HG03103 (cell line): Measurements from ENCODE around the gene KRT71.
"Not testable (repeated sequence)": the region's sequence is repeated elsewhere in the genome, so short reads cannot be mapped to it uniquely, and the experiment has no call there.

ENCODE experiments used
- ATAC-seq: cut with Tn5 transposase; IDR thresholded peaks from one replicate; pipeline ENCODE4 v1.9.1; 2021; ENCODE audit warnings: low read depth; ENCODE audit not compliant: unreplicated experiment

Gene KRT71

GRCh38 chr12:52552681-52553195, at the start of gene KRT71:
Gene KRT71, minus strand, starts transcription at chr12:52553145. Its CDS starts 68 bp downstream, at chr12:52553077.
- ATAC-seq, result no peak

- no peak for ATAC-seq
These were observed 49.6 kb upstream of the KRT71 start for GRCh38 chr12:52602552-52602951.

DNA sequence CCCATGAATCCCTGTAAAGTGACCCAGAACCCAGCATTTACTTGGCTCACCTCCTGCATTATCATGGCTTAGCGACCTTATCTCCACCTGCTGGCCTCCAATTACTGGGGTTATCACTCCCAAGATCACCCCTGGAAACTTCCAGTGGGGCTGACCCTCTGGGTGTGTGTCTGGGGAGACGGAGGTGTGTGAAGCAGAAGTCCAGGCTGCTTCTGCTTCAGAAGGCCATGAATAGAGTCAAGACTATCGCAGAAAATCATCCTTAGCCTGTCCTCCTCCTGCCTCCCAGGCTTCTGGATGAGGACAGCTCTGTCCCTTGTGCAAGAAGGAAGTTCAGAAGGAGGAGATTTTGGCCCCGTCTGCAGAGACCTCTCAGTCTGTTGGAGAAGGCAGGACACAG, 48.7 kb upstream of the KRT71 start:
- no peak for ATAC-seq

DNA sequence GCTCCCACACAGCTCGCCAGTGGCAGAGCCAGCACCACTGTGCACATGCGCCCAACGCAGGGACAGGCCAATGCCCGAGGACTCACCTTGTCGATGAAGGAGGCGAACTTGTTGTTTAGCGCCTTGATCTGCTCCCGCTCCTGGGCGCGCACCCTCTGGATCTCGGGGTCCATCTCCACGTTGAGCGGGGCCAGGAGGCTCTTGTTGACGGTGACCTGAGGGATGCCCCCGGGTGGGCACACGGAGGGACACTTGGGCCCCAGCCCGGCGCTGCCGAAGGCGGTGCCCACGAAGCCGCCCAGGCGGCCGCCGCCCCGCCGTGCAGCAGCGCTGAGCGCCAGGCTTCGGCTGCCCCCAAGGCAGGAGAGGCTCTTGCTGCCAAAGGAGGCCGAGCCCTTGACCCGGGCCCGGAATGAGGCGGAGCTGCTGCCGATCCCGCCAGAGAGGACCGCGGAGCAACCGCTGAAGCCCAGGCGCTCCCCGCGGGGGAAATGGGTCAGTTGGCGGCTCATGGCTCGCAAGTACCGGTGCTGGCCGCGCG, 48.1 kb upstream of the KRT71 start, which contains the start of gene KRT72:
Gene KRT72 (minus strand): TSS at position 523 of the 541 bp plus-strand sequence. CDS start 11 bp downstream, at position 512.
- no peak for ATAC-seq

- no peak for ATAC-seq
These were observed 47.5 kb upstream of the KRT71 start for GRCh38 chr12:52600475-52600874.

DNA sequence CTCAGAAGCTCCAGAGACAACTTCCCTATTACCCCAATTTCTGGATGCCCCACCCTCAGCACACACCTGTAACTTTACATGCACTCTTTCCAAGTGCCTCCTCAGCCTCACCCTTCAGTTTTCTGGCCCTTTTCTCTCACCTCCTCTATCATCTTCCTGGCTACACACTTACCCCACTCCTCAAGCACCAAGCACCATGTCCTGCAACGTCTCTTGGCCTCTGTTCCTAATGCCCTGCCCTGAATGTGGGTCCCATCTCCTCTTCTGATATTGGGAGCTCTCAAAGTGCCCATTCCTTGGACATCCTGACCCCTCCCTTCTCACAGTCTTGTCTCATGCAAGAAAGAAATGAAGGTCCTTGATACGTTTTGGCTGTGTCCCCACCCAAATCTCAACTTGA, 47.1 kb upstream of the KRT71 start:
- no peak for ATAC-seq

DNA sequence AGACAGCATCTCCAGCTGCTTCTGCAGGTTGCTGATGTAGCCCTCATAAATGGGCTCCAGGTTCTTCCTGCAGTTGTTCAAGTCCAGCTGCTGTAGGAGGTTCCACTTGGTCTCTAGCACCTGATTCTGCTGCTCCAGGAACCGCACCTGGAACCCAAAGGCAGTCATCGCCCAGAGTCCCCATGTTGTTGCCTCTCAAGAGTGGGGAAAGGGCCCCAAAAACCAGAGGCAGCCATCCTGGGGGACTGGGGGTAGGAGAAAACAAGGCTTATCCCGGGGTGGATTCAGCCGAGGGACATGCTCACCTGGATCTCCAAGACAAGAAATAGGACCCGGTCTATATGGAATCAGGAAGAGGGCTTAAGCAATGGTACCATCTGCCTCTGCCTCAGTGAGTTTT, 46.0 kb upstream of the KRT71 start:
- no peak for ATAC-seq

GRCh38 chr12:52594237-52594636, 41.3 kb upstream of the KRT71 start:
- ATAC-seq, result not testable (repeated sequence)

- no peak for ATAC-seq
These were observed 38.6 kb upstream of the KRT71 start for GRCh38 chr12:52591521-52591920.

DNA sequence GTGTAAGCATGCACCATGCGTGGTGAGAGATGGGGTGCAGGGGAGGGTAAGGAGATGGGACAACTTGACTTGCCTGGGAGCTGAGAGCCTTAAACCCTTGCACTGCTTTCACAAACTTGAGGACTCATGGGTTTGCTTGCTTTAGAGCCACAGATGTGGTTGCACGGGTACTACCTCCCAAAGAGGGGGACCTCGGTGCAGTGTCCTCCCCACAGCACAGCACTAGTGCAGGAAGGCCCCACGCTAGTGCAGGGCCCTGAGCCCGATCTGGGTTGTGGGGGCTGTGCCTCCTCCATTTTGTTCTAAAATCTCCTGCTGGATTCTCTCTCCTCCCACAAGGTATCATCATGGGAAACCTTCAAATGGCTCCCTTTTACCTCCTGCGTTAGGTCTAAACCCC, 37.1 kb upstream of the KRT71 start:
- no peak for ATAC-seq

GRCh38 chr12:52587563-52587962, 34.6 kb upstream of the KRT71 start:
- no peak for ATAC-seq

- no peak for ATAC-seq
These were observed 33.0 kb upstream of the KRT71 start for GRCh38 chr12:52585946-52586345.

GRCh38 chr12:52585066-52585465, 32.1 kb upstream of the KRT71 start:
- ATAC-seq, result no peak

DNA sequence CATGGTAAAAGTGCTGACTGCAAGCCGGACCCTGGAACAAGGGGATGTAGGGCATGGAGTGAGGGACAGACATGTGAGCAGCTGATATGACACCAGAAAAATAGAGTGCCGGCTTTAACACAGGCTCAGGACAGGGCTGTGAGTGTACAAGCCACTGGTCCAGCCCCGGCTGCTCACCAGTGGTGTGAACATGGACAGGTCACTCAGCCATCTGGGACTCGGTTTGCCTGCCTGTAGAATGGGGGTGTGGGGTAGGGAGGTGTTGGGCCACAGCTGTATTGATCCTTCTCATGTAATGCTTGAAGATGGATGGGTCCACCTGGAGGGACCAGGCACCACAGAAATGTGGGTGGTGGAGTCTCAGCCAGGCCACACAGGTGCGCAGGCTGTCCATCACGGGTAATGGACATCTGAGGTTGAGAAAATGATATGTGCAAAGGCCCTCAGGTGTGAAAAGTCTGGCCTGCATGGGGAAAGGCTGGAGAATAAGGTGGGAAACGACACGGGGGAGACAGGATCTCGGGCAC, 31.3 kb upstream of the KRT71 start:
- ATAC-seq, result no peak

DNA sequence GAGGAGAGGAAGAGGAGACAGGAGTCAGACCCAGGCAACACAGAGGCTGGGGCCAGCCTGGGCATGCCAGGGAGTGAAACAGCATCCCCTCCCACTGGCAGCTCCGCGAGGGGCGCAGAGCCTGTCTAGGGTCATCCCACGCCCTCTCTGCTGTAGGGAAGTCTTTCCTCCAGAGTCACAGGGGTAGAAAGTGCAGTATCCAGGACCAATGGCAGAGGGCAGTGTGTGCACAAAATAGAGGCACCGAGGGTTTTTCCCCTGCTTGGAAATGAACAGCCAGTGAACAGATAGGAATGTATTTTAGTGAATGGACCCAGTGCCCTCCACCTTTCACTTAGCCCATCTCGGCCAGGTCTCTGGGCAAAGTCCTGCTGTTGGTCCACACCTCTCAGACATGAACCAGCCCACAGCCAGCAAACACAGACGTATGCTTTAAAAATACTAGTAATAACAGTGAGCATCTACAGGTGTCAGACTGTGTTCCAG, 30.1 kb upstream of the KRT71 start:
- ATAC-seq, result no peak

DNA sequence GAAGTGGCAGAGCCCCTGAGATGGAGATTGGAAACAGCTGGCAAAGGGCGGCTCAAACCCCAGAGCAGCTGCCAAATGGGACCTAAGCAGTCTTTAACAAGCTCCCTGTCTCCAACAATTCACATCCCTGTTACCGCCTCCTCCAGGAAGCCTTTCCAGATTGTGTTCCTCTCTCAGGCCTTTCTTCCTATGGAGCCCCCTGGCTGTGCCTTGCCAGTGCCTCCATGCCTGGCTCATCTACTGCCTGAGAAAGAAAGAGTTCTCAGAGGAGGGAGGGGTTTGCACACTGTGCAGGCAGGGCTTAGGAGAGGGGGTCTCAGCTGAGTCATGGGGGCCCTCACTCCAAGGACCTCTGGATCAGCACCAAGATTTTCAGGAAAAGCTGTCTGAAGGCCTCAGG, 29.5 kb upstream of the KRT71 start:
- no peak for ATAC-seq

GRCh38 chr12:52581481-52581880, 28.5 kb upstream of the KRT71 start:
- ATAC-seq, result no peak

GRCh38 chr12:52581066-52581465, 28.1 kb upstream of the KRT71 start:
- no peak for ATAC-seq

- ATAC-seq, result no peak
These were observed 27.6 kb upstream of the KRT71 start for GRCh38 chr12:52580496-52580895.

DNA sequence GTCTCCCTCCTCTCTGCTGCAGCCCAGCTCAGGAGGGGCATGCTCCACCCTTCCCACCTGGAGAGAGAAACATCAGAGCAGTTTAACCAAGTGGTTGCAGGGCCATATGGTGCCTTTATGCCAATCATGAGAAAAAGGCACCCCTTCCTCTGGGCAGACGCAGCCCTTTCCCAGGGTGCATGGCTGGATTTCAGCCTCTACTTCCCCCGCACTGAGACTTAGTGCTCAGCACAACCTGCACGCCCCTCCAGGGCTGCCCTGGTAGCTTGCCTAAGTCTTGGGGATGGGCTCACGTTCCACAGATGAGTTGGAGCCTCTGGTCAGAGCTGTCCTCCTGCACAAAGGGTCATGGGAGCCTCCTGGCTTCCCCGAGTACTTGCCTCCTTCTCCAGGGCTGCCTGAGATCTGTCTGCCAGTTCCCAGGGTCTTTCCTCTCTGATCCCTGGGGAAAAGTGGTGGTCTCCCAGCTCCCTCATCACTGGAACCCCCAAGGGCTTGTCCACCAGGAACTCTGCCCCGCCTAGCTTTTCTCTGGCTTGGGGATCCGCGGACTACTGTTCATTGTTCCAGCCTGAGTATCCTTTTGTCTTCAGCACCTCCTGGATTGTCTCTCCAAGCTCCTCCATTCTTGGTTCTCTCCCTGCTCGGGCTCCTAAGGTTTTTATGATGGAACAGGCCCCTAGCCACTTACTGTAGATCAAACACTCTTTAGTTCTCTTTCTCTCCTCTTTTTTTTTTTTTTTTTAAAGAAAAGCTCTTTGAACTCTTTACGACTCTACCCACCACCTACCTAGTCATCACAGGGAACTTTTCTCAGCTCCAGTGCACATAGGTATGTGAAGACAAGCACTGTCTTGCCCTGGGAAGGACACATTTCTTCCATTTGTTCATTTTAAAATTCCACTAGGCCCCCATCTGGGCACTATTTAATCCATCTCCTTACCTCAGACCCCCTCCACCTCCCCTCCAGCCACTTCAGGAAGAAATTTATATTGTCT, 26.8 kb upstream of the KRT71 start:
- no peak for ATAC-seq

DNA sequence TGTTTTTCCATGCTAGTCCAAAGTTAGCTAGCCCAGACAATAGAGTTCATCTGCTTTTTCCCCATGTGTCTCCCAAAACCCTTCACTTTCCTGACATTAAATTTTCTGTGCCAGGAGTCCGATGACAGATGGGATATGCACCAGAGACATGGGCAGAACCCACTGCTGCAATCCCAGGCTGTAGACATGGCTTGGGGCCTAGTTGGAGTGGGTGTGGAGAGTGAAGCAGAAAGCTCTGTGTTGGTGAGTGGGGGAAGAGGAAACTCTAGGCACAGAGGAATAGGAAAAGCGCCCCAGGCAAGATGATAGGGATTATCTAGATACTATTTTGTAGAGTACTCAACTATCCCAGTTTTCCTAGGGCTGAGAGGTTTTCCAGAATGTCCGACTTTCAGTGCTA, 25.5 kb upstream of the KRT71 start:
- ATAC-seq, result no peak
